Ascending aorta (tissue), 2 donors: ENCODE measurements around the gene EPB41L2. TPM values are rescaled to one million over a fixed set of nuclear protein-coding genes. Genes with fewer than 3 reads are reported as not detected.
A peak's percentile ranks its signal among the peaks of the same experiment; 100 is the strongest.
"Not testable (repeated sequence)": the region's sequence is repeated elsewhere in the genome, so short reads cannot be mapped to it uniquely, and the experiment has no call there.

Source experiments
- DNase-seq, 2 donors: peaks; one replicate each; pipeline ENCODE4 v3.0.0-alpha.2; 2019; ENCODE audit warnings: low spot score in 2 of 2
- H3K27ac ChIP-seq, 2 donors: fragments of 200-600 bp; sonication (generic); one replicate each; pipeline ENCODE4 v1.5.1; 2016 to 2017; ENCODE audit warnings: mild to moderate bottlenecking in 1 of 2
- H3K27me3 ChIP-seq: fragments of 200-600 bp; sonication (generic); one replicate; pipeline ENCODE4 v1.5.1; 2017
- H3K36me3 ChIP-seq, 2 donors: fragments of 200-600 bp; sonication (generic); one replicate each; pipeline ENCODE4 v1.5.1; 2016
- H3K4me1 ChIP-seq, 2 donors: fragments of 200-600 bp; sonication (generic); one replicate each; pipeline ENCODE4 v1.5.1; 2016 to 2017; ENCODE audit warnings: mild to moderate bottlenecking in 1 of 2
- H3K4me3 ChIP-seq, 2 donors: fragments of 200-600 bp; sonication (generic); one replicate each; pipeline ENCODE4 v1.5.1; 2016 to 2017; ENCODE audit warnings: mild to moderate bottlenecking in 1 of 2
- H3K9me3 ChIP-seq, 2 donors: fragments of 200-600 bp; sonication (generic); one replicate each; pipeline ENCODE4 v1.5.1; 2016
- intact Hi-C: fragments of 100-400 bp; cut with DNase I; formaldehyde crosslinking; loops from one replicate; pipeline ENCODE4 v1.15.1; 2023
- total RNA-seq: library from RNA; depleted of rRNA; stranded (reverse); fragments of >200 nt; gene quantifications from one replicate; pipeline ENCODE4 v1.1.0, GENCODE V29; 2016
- TF ChIP-seq, protein P1 (sequence below), 3 experiments: fragments of 200-600 bp in 2 of 3; fragments of 450-650 bp in 1 of 3; sonication (generic) in 2 of 3; IDR thresholded peaks; one replicate each; pipeline ENCODE4 v1.5.1; 2016 to 2019; ENCODE audit warnings: antibody characterized with exemption in 3 of 3, mild to moderate bottlenecking in 1 of 3, moderate library complexity in 1 of 3

Gene EPB41L2
- total RNA-seq, 1 donor from 2014 or later, result 163 TPM

DNA sequence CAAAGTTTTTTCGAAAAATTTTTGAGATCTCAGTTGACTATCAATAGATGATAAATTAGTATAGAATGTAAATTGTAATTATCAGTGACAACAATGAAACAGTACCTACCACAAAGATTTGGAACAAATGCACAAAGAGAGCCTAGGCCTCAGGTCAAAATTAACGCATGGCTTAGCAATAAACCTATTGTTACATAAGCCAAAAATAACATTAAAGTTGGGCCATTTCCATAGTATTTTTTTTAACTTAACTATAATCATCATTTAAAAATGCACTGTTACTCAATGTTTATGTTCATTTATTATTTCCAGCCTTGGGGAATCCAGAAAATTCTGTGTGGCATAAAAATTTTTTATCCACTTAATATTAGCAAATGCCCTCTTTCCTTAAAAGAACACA, 117.0 kb downstream of the EPB41L2 start:
- H3K9me3 ChIP-seq, result no peaks in the 10 kb centered on the region
- no peak for DNase-seq
- H3K4me1 ChIP-seq, result peaks cover 0 to 7% of the 10 kb centered on the region in 2 donors
- H3K27me3 ChIP-seq, result no peaks in the 10 kb centered on the region
- intact Hi-C loops, result no loop called here
- no peak overlapping the region for H3K4me3 ChIP-seq
- no peak overlapping the region for H3K27ac ChIP-seq
- TF ChIP-seq, protein P1, sequence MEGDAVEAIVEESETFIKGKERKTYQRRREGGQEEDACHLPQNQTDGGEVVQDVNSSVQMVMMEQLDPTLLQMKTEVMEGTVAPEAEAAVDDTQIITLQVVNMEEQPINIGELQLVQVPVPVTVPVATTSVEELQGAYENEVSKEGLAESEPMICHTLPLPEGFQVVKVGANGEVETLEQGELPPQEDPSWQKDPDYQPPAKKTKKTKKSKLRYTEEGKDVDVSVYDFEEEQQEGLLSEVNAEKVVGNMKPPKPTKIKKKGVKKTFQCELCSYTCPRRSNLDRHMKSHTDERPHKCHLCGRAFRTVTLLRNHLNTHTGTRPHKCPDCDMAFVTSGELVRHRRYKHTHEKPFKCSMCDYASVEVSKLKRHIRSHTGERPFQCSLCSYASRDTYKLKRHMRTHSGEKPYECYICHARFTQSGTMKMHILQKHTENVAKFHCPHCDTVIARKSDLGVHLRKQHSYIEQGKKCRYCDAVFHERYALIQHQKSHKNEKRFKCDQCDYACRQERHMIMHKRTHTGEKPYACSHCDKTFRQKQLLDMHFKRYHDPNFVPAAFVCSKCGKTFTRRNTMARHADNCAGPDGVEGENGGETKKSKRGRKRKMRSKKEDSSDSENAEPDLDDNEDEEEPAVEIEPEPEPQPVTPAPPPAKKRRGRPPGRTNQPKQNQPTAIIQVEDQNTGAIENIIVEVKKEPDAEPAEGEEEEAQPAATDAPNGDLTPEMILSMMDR (IDR thresholded peaks at IDR 0.05), result no peak
- no peaks in the 10 kb centered on the region for H3K36me3 ChIP-seq

DNA sequence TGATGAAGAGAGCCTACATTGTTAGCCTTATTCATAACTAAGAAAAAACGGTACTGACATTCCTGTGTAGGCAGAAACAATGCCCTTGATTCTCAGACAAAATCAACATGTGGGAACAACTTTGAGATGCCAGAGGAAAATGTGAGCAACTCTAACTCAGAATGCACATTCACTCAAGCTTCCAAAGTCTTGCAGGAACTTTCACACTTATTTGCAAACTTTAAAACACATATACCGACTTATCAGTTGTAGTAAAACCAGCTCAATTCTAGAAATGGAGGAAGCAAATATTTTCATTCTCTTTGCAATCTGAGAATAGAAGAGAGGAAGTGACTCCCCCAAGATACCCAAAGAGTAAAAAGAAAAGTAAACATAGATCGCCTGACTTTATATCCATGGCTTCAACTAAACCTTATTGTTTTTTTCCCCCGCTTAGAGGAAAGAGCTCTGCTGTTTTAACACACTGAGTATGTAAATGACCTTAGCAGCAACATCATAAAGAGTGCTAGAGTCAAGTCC, 117.6 kb downstream of the EPB41L2 start:
- Histone ChIP-seq H3K9me3 (no peaks in the 10 kb centered on the region), H3K4me1 (peaks cover 0 to 7% of the 10 kb centered on the region in 2 donors), H3K27me3 (no peaks in the 10 kb centered on the region), H3K4me3 (peak overlapping the region in 1 of 2 donors; percentile 26), H3K36me3 (no peaks in the 10 kb centered on the region), H3K27ac (peak overlapping the region in 1 of 2 donors; percentile 30)
- intact Hi-C loops, result no loop called here
- TF ChIP-seq, protein P1 (IDR thresholded peaks at IDR 0.05), result no peak
- DNase-seq, result no peak

DNA sequence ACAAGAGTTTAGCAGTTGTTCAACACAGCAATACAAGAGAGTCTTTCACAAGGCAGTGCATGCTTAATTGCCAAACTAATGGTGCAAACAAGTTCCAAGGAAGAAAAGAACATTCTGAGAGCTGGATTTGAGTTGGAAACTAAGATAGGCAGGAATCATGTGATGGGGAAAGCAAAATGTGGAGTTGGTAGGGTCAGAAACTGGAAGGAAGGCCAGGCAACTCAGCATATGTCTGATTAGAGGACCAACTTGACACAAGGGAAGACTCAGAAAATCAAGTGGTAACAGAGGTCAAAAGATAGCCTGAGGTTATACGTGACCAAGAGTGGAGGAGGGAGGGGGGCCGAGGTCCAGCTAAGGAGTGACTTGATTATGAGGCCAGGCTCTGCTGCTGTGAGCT, 118.6 kb downstream of the EPB41L2 start:
- Histone ChIP-seq H3K4me1 (peaks cover 0 to 7% of the 10 kb centered on the region in 2 donors), H3K27me3 (no peaks in the 10 kb centered on the region), H3K4me3 (no peak overlapping the region), H3K36me3 (no peaks in the 10 kb centered on the region), H3K9me3 (no peaks in the 10 kb centered on the region), H3K27ac (peak overlapping the region in 1 of 2 donors; percentile 41)
- intact Hi-C loops, result no loop called here
- no peak for DNase-seq
- TF ChIP-seq, protein P1 (IDR thresholded peaks at IDR 0.05), result no peak

DNA sequence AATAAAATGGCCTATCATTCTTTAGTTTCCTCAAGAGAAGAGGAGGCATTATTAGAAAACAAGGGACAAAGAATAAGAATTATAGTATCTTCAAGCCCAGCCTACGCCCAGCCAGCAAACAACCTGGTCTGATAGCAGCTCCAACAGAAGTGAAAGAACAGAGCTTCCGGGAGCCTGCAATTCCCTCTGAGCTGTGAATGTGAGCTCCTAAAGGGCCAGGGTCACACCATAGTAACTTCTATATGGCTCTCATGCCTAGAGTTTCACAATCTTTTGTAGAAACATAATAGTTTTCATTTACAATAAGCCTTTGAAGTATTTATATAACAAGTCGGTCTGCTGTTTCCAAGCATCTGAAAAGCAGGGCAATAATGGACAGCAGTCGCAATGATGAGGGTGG, 119.3 kb downstream of the EPB41L2 start:
- no peak overlapping the region for H3K4me3 ChIP-seq
- no peak for DNase-seq
- H3K27me3 ChIP-seq, result no peaks in the 10 kb centered on the region
- no peak overlapping the region for H3K27ac ChIP-seq
- H3K9me3 ChIP-seq, result no peaks in the 10 kb centered on the region
- TF ChIP-seq, protein P1 (IDR thresholded peaks at IDR 0.05), result no peak
- peaks cover 0 to 7% of the 10 kb centered on the region in 2 donors for H3K4me1 ChIP-seq
- no peaks in the 10 kb centered on the region for H3K36me3 ChIP-seq
- intact Hi-C loops, result no loop called here

DNA sequence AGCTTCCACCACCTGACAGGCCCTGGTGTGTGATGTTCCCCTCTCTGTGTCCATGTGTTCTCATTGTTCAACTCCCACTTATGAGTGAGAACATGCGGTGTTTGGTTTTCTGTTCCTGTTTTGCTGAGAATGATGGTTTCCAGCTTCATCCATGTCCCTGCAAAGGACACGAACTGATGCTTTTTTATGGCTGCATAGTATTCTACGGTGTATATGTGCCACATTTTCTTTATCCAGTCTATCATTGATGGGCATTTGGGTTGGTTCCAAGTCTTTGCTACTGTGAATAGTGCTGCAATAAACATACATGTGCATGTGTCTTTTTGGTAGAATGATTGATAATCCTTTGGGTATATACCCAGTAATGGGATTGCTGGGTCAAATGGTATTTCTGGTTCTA, 120.3 kb downstream of the EPB41L2 start:
- H3K4me3 ChIP-seq, H3K9me3 ChIP-seq, H3K36me3 ChIP-seq, DNase-seq, H3K27me3 ChIP-seq, intact Hi-C loops, H3K27ac ChIP-seq, H3K4me1 ChIP-seq: not testable (repeated sequence)

DNA sequence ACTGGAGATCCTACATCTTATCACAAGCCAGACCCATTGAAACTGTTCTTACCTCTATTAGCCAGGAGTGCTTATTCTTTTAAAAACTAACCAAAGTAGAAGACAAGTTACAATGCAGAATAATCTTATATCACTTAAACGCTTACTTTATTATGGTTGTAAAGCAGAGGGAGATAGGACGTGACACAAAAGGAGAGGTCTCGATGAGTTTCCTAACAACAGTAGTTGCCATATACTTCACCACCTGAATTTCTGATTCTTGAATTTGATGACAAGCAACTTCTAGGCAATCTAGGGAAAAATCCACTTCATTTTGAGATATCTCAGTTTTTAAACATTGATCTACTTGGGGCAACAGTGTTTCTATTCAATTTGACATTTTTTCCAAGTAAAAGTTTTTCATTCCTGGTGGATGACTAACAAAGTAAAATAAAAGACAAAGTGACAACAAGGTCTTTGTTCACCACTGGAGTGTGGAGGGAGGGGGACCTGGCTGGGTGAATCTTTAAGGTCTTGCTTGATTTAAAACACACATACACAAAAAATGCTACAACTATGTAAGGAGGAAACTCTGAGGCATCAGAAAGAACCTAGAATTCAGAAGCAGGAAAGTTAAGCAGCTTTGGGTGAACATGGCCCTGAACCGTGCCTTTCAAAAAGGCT, 125.0 kb downstream of the EPB41L2 start:
- Histone ChIP-seq H3K36me3 (no peaks in the 10 kb centered on the region), H3K9me3 (no peaks in the 10 kb centered on the region), H3K4me1 (peaks cover 0 to 5% of the 10 kb centered on the region in 2 donors), H3K4me3 (no peak overlapping the region), H3K27me3 (no peaks in the 10 kb centered on the region), H3K27ac (no peak overlapping the region)
- no peak for DNase-seq
- TF ChIP-seq, protein P1 (IDR thresholded peaks at IDR 0.05), result no peak
- intact Hi-C loops, result no loop called here
